Small intestine (tissue), 7 donors: ENCODE data around the gene KBTBD3. TPM values are rescaled to one million over a fixed set of nuclear protein-coding genes. Genes with fewer than 3 reads are reported as not detected.

ENCODE experiments used
- DNase-seq, 2 donors: peaks; one replicate each; pipeline versions ENCODE4 v3.0.0 to v3.0.0-alpha.2; 2013
- FAIRE-seq: peaks from 2 replicates; lab custom pipeline; 2012; peaks lifted over from hg19 to GRCh38; lab: Jason Lieb, UNC
- H3K27ac ChIP-seq, 3 donors: one replicate each; pipeline ENCODE4 v1.5.1; 2013; ENCODE audit warnings: low read length in 2 of 3, mild to moderate bottlenecking in 2 of 3, control low read depth in 1 of 3, inconsistent platforms in 1 of 3, low read depth in 1 of 3, moderate library complexity in 1 of 3
- H3K27me3 ChIP-seq, 3 donors: one replicate each; pipeline ENCODE4 v1.6.1; 2013; ENCODE audit warnings: low read length in 3 of 3, inconsistent platforms in 1 of 3; ENCODE audit not compliant: control insufficient read depth in 3 of 3, insufficient read depth in 3 of 3
- H3K36me3 ChIP-seq, 3 donors: one replicate each; pipeline ENCODE4 v1.6.1; 2013; ENCODE audit warnings: low read length in 3 of 3, inconsistent platforms in 1 of 3, low read depth in 1 of 3, mild to moderate bottlenecking in 1 of 3, moderate library complexity in 1 of 3; ENCODE audit not compliant: control insufficient read depth in 3 of 3, insufficient read depth in 2 of 3
- H3K4me1 ChIP-seq, 3 donors: one replicate each; pipeline ENCODE4 v1.6.1; 2013; ENCODE audit warnings: low read length in 2 of 3, inconsistent platforms in 1 of 3, low read depth in 1 of 3, mild to moderate bottlenecking in 1 of 3, moderate library complexity in 1 of 3; ENCODE audit not compliant: control insufficient read depth in 3 of 3, insufficient read depth in 2 of 3
- H3K4me3 ChIP-seq, 3 donors: one replicate each; pipeline ENCODE4 v1.5.1; 2013; ENCODE audit warnings: low read length in 3 of 3, control low read depth in 1 of 3, inconsistent platforms in 1 of 3, low read depth in 1 of 3, mild to moderate bottlenecking in 1 of 3, moderate library complexity in 1 of 3
- H3K9me3 ChIP-seq, 2 donors: one replicate each; pipeline ENCODE4 v1.6.1; 2013; ENCODE audit warnings: low read depth in 1 of 2, low read length in 1 of 2; ENCODE audit not compliant: control insufficient read depth in 2 of 2, insufficient read depth in 1 of 2
- WGBS, 3 donors: extraction: QIAGEN DNeasy Blood & Tissue Kit; methylation state at CpG; one replicate each; pipeline ENCODE4 v1.1.7; 2013; 5-methylcytosine and 5-hydroxymethylcytosine counted together
- polyA plus RNA-seq, 4 donors: library from polyadenylated mRNA; stranded (reverse) in 3 of 4; unstranded in 1 of 4; fragments of 200-250 nt in 3 of 4; fragments of 120-200 nt in 1 of 4; gene quantifications; one replicate each; pipeline versions ENCODE4 v1.2.1 to v1.2.3, GENCODE V29; 2013
- donor health status: healthy with polysubstance abuse.
- donor health status: control.
- donor health status: control.
- donor health status: Bipolar disorder and iron deficiency.
- donor health status: healthy.

Gene KBTBD3
- polyA plus RNA-seq, 4 donors, result 2.9 to 7.4 (median 3.7) TPM

DNA sequence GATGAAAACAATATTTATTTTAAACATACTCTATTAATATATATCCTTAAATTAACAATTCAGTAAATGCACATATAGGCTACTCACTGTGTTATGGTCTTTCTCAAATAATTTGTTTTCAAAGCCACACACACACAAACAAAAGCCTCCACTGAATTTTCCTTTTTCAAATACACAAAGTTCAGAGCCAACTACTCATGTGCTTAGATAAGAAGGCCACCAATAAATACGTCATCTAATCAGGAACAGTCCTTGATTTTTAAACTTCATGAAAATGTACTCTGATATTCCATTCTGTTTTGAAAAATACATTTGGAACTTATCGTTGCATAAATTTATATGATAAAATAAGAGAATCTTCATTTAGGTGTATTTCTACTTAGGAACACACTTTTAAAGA is 26.0 kb downstream of the KBTBD3 start:
- no peaks in the 10 kb centered on the region for H3K4me1 ChIP-seq
- no peaks in the 10 kb centered on the region for H3K9me3 ChIP-seq
- DNase-seq (peak in 1 of 2 donors; percentile 24), FAIRE-seq (no peak)
- no peaks in the 10 kb centered on the region for H3K27me3 ChIP-seq
- no peak overlapping the region for H3K4me3 ChIP-seq
- 35 to 71% (median 54%) methylated on average over 2 of the region's 2 CpGs for WGBS, 3 donors
- no peaks in the 10 kb centered on the region for H3K36me3 ChIP-seq
- no peak overlapping the region for H3K27ac ChIP-seq

DNA sequence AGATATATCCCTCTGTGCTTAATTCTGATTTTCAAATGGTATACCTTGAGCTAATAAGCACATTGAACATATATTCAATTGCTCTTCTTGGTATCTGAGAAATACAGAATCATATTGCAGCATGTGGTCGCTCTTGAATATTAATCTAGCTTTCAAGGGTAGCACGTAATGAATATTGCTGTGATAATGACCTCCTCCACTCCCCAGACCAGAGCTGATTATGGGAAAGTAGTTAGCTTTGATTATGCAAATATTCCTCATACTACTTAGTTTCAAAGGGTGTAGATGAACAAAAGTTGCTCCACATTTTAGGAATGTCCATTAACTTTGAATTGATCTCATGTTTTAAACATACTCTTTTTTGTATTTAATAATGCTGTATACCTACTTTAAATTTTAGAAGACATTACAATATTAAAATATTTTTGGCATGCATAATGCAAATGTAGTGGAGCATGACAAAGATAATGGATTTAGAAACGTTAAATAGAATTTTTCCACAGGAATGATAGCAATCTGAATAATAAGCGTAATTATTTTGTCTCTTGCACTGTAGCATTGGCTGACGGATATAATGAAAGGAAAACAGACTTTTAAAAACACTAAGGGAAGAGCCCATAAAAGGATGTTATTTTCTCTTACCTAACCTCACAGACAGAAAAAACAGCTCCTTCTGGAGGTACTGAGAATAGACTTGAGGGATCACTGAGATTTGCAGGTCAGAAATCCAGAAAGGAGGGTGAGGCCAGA is 27.2 kb downstream of the KBTBD3 start:
- Histone ChIP-seq H3K27ac (no peak overlapping the region), H3K4me3 (no peak overlapping the region), H3K27me3 (no peaks in the 10 kb centered on the region), H3K9me3 (no peaks in the 10 kb centered on the region), H3K36me3 (no peaks in the 10 kb centered on the region), H3K4me1 (no peaks in the 10 kb centered on the region)
- no peak for DNase-seq
- 80 to 83% (median 81%) methylated on average over 5 of the region's 5 CpGs for WGBS, 3 donors
- FAIRE-seq, result no peak

DNA sequence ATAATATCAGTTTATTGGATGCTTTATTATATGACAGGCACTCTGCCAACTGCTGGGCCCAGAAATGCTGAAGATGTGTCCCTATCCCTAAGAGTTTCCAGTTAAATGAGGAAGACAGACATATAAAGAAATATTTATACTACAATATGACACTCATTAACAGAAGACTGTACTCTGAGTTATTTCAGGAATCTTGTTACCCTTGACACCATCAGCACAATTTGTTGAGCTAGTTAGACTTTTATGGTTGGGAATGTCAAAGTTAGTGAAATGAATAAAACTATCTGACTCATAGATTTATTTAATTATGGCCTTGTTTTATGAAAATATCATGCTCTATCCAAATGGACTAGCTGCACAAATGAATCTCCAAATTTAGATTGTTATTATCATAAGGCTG is 29.5 kb downstream of the KBTBD3 start:
- FAIRE-seq (no peak), DNase-seq (no peak)
- H3K27ac ChIP-seq, result no peak overlapping the region
- no peak overlapping the region for H3K4me3 ChIP-seq
- no peaks in the 10 kb centered on the region for H3K9me3 ChIP-seq
- H3K4me1 ChIP-seq, result no peaks in the 10 kb centered on the region
- H3K36me3 ChIP-seq, result no peaks in the 10 kb centered on the region
- no peaks in the 10 kb centered on the region for H3K27me3 ChIP-seq

DNA sequence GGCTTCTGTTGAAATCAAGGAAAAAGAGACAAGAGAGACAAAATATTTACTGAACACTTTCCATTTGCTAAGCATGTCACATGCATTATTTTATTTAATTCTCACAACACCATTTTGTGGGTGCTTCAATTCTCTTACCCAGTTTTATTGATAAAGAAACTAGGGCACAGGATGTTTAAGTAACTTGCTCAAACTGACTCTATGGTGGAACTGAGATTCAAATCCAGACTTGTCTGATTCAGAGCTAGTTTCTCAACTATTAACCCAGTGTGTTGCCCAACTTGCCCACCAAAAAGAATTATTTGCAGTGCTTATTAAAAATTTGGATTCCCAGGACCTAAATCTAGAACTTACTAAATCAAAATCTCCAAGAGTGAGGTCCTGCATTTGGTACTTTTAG is 33.6 kb downstream of the KBTBD3 start:
- FAIRE-seq, result no peak
- H3K4me1 ChIP-seq, result no peaks in the 10 kb centered on the region

DNA sequence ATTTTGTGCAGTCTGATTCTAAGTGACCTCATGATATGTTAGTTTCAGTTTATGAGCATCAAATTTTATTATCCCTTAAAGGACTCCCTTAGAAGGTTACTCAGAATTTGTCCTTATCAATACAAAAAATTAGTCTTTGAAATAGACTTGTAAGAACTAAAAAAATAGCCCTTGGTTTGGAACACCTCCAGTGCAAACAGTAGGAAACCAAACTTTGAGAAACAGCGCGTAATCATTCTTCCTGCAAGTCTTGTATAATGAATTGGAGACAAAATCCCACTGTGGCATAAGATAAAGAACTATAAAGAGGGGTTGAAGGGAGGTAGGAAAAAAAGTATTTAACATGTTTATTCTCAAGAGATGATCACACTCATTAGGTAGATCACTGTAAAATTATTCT is 44.3 kb downstream of the KBTBD3 start:
- Histone ChIP-seq H3K4me1 (no peaks in the 10 kb centered on the region), H3K27me3 (no peaks in the 10 kb centered on the region), H3K27ac (no peak overlapping the region), H3K9me3 (no peaks in the 10 kb centered on the region), H3K36me3 (no peaks in the 10 kb centered on the region), H3K4me3 (no peak overlapping the region)
- WGBS, 3 donors, result 86 to 97% (median 93%) methylated on average over 2 of the region's 2 CpGs
- FAIRE-seq (no peak), DNase-seq (no peak)

More for the DNA sequence above, 33.6 kb downstream of the KBTBD3 start:
- no peak overlapping the region for H3K4me3 ChIP-seq
- H3K27ac ChIP-seq, result no peak overlapping the region
- no peaks in the 10 kb centered on the region for H3K9me3 ChIP-seq
- DNase-seq, result no peak
- no peaks in the 10 kb centered on the region for H3K27me3 ChIP-seq
- H3K36me3 ChIP-seq, result no peaks in the 10 kb centered on the region

DNA sequence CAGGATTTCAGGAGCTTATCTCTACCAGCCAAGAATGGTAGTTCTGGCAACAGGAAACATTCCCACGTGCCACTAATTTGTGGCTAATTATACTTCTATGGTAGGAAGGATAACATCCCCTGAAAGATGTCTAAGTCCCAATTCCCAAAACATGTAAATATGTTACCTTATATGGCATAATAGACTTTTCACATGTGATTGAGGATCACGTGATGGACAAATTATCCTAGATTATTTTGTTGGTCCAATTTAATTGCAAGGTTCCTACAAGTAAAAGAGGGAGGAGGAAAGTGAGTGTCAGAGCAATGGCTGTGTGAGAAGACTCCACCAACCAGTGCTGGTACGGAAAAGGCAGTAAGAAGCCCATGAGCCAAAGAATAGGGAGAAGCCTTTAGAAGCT is 45.2 kb downstream of the KBTBD3 start:
- H3K9me3 ChIP-seq, result no peaks in the 10 kb centered on the region
- H3K27ac ChIP-seq, result no peak overlapping the region
- DNase-seq, result no peak
- no peak overlapping the region for H3K4me3 ChIP-seq
- 78 to 81% (median 79%) methylated on average over 3 of the region's 3 CpGs for WGBS, 3 donors
- FAIRE-seq, result no peak
- no peaks in the 10 kb centered on the region for H3K27me3 ChIP-seq
- no peaks in the 10 kb centered on the region for H3K36me3 ChIP-seq
- H3K4me1 ChIP-seq, result no peaks in the 10 kb centered on the region

DNA sequence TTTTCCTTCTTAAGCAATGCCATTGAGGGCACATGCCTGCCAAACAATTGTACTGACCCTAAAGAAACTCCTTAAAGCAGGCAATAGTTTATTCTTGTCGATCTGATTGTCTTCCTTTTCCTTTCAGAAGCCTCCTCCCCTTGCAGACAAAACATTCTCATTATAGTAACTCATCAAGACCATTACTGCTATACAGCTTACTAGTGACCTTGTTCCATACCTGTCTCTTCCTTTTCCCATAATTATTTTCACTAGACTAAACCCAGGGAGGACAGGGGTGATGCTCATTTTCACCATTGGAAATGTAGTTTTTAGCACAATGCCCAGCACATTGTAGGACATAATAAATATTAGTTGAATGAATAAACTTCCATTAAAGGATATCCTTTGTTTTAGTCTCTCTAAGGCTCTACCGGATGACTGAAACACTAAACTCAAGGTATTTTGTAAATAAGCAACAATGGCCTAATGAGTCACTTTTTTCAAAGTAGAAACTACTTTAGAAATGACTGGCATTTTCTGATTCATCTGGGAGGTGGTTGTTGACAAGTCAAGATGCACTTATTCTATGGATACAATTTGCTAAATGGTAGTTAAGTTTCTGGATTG is 45.8 kb downstream of the KBTBD3 start:
- FAIRE-seq (no peak), DNase-seq (no peak)
- Histone ChIP-seq H3K36me3 (no peaks in the 10 kb centered on the region), H3K27ac (no peak overlapping the region), H3K9me3 (no peaks in the 10 kb centered on the region), H3K4me1 (no peaks in the 10 kb centered on the region), H3K4me3 (no peak overlapping the region), H3K27me3 (no peaks in the 10 kb centered on the region)
- WGBS, 3 donors, result 55 to 70% (median 58%) methylated on average over 2 of the region's 2 CpGs

DNA sequence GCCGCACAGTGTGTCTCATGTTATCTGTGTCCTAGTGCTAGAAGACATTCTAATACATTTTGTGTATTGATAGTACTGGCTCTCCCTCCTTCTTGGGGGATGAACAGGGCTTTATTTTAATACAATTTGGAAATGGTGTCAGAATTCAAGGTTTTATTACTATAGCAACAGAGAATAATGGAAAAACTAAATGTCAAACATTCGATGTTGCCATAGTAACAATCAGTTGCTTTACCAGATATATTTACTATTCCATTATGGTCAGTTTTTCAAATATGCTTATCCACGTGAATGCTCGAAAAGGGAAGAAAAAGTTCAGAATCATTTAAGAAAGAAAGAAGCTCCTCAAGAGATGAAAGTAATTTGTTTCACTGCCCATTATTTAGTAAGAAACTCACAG is 46.5 kb downstream of the KBTBD3 start:
- DNase-seq, result no peak
- H3K27me3 ChIP-seq, result no peaks in the 10 kb centered on the region
- no peak for FAIRE-seq
- H3K9me3 ChIP-seq, result no peaks in the 10 kb centered on the region
- H3K4me1 ChIP-seq, result no peaks in the 10 kb centered on the region
- H3K27ac ChIP-seq, result no peak overlapping the region
- no peaks in the 10 kb centered on the region for H3K36me3 ChIP-seq
- H3K4me3 ChIP-seq, result no peak overlapping the region
- WGBS, 3 donors, result 39 to 60% (median 42%) methylated on average over 4 of the region's 4 CpGs
